GM18951 (cell line): ENCODE measurements around the gene LHX8.

ENCODE experiments used
- POLR2A ChIP-seq: IDR thresholded peaks from 4 replicates; pipeline ENCODE4 v1.6.1; 2011; ENCODE audit warnings: mild to moderate bottlenecking; ENCODE audit not compliant: insufficient read length, insufficient read depth; ENCODE audit errors: extremely low read depth
- in situ Hi-C: fragments of 300-500 bp; cut with MboI; formaldehyde crosslinking; loops from one replicate; pipeline ENCODE4 v1.12.0; 2022; ENCODE audit warnings: low sequenced_read_pairs, mixed read lengths, inconsistent platforms; ENCODE audit not compliant: unreplicated experiment

LHX8 gene

DNA sequence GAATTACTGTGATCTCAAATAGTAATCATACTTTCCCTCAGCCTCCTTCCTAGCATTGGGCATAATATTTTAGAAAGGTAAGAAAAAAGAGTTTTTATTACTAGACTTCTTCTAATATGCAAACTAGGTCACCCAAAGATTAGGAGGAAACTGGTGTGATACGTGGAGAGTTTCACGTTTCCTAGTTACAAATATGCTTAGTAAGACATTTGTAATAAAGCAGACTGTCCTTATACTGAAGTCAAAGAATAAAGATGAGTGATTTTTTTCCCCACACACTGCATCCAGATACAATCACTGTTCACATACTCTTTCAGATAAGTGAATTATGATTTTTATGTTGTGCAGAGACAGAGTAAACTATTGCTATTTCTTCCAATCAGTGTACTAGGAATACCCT lies 17.9 kb downstream of the LHX8 start:
- in situ Hi-C loops: no loop called here
- no peak for TF ChIP-seq POLR2A

DNA sequence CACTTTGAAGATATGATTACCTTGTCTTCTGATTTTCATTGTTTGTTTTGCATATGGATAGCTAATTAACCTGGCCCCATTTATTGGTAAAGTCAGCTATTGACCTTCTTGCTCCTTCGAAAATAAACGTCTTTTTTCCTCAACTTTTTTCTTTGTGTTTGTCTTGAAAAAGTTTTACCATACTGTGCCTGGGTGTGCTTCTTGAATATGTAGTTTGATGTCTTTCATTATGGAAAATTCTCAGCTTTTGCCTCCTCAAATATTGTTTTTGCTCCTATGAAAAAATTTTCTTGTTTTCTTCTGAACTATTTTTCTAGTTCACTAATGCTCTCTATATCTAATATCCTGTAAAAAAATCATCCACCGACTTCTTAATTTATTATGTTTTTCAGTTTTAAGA lies 25.0 kb downstream of the LHX8 start:
- in situ Hi-C loops: no loop called here
- TF ChIP-seq POLR2A: no peak

DNA sequence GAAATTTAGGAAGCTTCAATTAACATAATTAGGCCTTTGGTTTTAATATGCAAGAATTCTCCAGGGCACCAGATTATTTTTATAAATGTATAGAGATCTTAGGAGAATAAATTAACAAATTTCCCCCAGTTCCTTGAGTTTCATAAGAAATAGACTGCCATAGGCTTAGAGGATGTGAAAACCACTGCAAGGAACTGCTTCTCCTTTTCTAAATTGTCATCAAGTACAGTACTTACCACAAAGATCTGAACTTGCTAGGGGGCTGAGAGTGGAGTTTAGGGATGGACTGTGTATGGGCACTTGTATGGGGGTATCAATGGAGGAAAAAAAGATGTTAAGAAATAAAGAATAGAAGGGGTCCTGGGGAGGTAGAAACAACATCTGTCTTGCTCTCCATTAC lies 31.1 kb downstream of the LHX8 start:
- TF ChIP-seq POLR2A: no peak
- in situ Hi-C loops: no loop called here

- no peak for TF ChIP-seq POLR2A
Observed at GRCh38 chr1:75166821-75167220, 32.6 kb downstream of the LHX8 start.

GRCh38 chr1:75170011-75170410 lies 35.8 kb downstream of the LHX8 start:
- in situ Hi-C loops: no loop called here

More at GRCh38 chr1:75166821-75167220, 32.6 kb downstream of the LHX8 start:
- in situ Hi-C loops: no loop called here

GRCh38 chr1:75170981-75171380 lies 36.8 kb downstream of the LHX8 start:
- in situ Hi-C loops: no loop called here
- TF ChIP-seq POLR2A: no peak

More at GRCh38 chr1:75170011-75170410, 35.8 kb downstream of the LHX8 start:
- no peak for TF ChIP-seq POLR2A

- in situ Hi-C loops: no loop called here
- no peak for TF ChIP-seq POLR2A
Observed at GRCh38 chr1:75171876-75172275, 37.7 kb downstream of the LHX8 start.

DNA sequence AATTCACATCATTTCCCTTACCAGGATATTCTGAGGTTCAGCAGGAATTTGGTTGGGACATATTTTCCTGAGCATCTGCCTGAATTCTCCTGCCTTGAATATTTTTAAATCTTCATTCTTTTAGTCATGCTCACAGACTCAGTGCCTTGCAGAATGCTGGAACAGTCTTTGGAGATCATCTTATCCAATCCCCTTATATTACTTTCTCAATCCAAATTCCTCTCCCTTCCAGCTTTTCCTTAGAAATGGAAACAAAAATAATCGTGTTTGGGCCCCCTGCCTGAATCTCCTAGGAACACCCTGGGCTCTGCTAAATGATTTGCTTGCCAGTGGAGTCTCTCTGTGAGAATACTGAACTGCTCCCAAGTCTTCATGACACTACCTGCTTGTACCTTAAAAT lies 38.4 kb downstream of the LHX8 start:
- in situ Hi-C loops: no loop called here
- no peak for TF ChIP-seq POLR2A

DNA sequence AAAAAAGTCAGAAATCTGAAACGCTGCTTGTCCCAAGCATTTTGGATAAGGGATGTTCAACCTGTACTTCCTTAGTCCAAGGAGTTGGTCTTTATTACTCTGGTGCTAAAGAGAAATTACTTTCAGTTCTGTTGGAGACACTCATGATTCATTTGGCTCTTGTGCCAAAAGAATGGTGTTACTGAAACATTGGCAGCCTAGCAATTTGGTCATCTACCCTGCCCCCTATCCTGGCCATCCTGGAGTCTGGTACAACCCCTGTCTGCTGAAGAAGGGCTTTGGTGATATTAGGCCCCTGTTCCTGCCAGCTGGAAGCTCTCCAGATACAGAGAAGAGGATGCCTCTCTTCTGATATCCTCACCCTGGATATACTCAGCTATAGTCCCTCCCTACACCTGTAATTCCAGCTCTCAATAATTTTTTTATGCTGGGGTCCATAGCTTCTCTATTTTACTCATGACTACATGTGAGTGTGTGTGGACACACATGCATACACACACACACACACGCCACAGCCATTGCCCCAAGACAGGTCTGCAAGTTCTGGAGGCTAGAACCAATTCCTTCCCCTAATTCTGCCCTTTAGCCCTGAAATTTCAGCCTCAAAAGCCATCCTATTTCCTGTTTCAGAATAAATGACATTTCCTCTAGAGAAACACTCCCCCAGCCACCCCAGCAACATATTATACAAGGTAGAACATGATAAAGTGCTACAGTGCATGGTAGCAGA lies 40.0 kb downstream of the LHX8 start:
- no peak for TF ChIP-seq POLR2A
- in situ Hi-C loops: no loop called here

DNA sequence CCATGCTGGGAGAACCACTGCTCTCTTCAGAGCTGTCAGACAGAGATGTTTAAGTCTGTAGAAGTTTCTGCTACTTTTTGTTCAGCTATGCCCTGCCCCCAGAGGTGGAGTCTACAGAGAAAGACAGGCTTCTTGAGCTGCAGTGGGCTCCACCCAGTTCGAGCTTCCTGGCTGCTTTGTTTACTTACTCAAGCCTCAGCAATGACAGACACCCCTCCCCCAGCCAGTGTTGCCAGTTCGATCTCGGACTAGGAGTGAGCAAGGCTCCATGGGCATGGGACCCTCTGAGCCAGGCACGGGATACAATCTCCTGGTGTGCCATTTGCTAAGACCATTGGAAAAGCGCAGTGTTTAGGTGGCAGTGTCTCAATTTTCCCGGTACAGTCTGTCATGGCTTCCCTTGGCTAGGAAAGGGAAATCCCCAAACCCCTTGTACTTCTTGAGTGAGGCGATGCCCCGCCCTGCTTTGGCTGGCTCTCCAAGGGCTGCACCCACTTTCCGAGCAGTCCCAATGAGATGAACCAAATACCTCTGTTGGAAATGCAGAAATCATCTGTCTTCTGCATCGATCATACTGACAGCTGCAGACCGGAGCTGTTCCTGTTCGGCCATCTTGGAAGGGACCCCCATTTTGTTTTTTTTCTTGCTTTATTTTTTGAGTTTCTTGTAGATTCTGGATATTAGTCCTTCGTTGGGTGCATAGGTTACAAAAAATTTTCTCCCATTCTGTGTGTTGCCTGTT lies 47.2 kb downstream of the LHX8 start:
- in situ Hi-C loops: loop anchor here (10.0 kb wide), 1 partner anchor 417 kb away; no protein-coding TSS in a partner anchor

GRCh38 chr1:75188892-75189291 lies 54.7 kb downstream of the LHX8 start:
- in situ Hi-C loops: loop anchor here (10.0 kb wide), 1 partner anchor 424 kb away; no protein-coding TSS in a partner anchor
- no peak for TF ChIP-seq POLR2A

GRCh38 chr1:75198163-75198562 lies 64.0 kb downstream of the LHX8 start:
- in situ Hi-C loops: no loop called here

GRCh38 chr1:75198761-75199160 lies 64.6 kb downstream of the LHX8 start:
- in situ Hi-C loops: no loop called here
- no peak for TF ChIP-seq POLR2A

More at GRCh38 chr1:75198163-75198562, 64.0 kb downstream of the LHX8 start:
- no peak for TF ChIP-seq POLR2A

- no peak for TF ChIP-seq POLR2A
- in situ Hi-C loops: loop anchor here (10.0 kb wide), 1 partner anchor 418 kb away; no protein-coding TSS in a partner anchor
Observed at GRCh38 chr1:75202751-75203150, 68.6 kb downstream of the LHX8 start.
